ENCODE measurements around the gene SLC12A7.
A peak's percentile ranks its signal among the peaks of the same experiment; 100 is the strongest.

The SLC12A7 gene

DNA sequence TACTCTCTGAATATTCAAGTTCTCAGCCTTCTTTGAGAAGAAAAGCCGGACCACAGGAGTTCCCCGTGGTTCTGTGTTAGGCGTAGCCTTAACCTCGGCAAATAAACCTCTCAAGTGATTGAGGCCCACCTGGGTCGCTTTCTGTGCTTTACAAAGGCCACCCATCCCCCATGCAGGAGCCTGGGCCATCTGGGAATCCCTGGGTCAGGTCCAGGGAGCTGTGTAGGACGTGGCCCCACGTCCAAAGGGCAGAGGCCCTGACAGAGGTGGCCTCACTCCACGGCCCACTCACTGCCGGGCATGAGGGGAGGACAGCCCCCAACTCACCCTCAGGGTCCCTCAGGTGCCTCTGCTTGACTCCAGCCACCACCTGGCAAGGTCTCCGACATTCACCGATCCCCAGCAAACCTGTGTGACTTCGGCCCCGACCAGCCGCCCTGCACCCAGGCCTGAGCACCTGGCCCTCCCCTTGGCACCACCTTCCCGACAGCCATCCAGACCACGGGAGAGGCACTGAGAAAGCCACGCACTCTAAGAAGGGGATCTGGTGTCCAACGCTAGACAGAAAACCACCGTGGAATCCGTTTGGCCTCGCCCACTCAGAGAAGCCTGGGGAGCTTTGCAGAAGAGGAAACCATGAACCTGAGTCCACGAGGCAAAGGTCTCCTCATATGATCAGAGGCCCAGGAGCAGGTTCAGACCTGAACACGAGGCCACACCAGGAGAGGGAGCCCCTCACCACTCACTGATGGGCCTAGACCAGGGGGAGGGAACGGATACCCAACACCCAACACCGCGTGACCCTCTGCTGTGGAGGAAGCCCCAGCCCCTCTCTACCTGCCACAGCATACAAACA, 4.5 kb downstream of the SLC12A7 start:
- Mint-ChIP-seq H3K27ac (peak overlapping the region; percentile 68), H3K27me3 (ENCODE audit: low read depth, poor library complexity) (no peaks in the 10 kb centered on the region)

GRCh38 chr5:1106385-1107166, 5.3 kb downstream of the SLC12A7 start:
- no peak for TF ChIP-seq CTCF (IDR thresholded peaks at IDR 0.05)
- Mint-ChIP-seq H3K36me3 (ENCODE audit: low read depth) (no peaks in the 10 kb centered on the region), H3K27me3 (ENCODE audit: low read depth, poor library complexity) (no peaks in the 10 kb centered on the region), H3K27ac (peak overlapping the region; percentile 68), H3K4me3 (peak overlapping the region; percentile 41), H3K4me1 (peaks cover 69% of the 10 kb centered on the region), H3K9me3 (no peaks in the 10 kb centered on the region)
- no peak for DNase-seq

More for the DNA sequence above, 4.5 kb downstream of the SLC12A7 start:
- DNase-seq, result no peak
- no peaks in the 10 kb centered on the region for H3K9me3 Mint-ChIP-seq
- no peak for TF ChIP-seq CTCF (IDR thresholded peaks at IDR 0.05)
- H3K4me1 Mint-ChIP-seq, result peaks cover 61% of the 10 kb centered on the region
- peak overlapping the region; percentile 41 for H3K4me3 Mint-ChIP-seq
- H3K36me3 Mint-ChIP-seq (ENCODE audit: low read depth), result no peaks in the 10 kb centered on the region

- Mint-ChIP-seq H3K27ac (no peak overlapping the region), H3K9me3 (no peaks in the 10 kb centered on the region)
- no peak for DNase-seq
Observed at GRCh38 chr5:1105350-1106265, 6.3 kb downstream of the SLC12A7 start.

GRCh38 chr5:1104327-1105006, 7.4 kb downstream of the SLC12A7 start:
- DNase-seq, result no peak
- H3K27ac Mint-ChIP-seq, result no peak overlapping the region
- no peaks in the 10 kb centered on the region for H3K27me3 Mint-ChIP-seq (ENCODE audit: low read depth, poor library complexity)
- H3K4me3 Mint-ChIP-seq, result no peak overlapping the region
- no peaks in the 10 kb centered on the region for H3K9me3 Mint-ChIP-seq
- peaks cover 84% of the 10 kb centered on the region for H3K4me1 Mint-ChIP-seq
- H3K36me3 Mint-ChIP-seq (ENCODE audit: low read depth), result no peaks in the 10 kb centered on the region
- TF ChIP-seq CTCF (IDR thresholded peaks at IDR 0.05), result no peak

More at GRCh38 chr5:1105350-1106265, 6.3 kb downstream of the SLC12A7 start:
- no peaks in the 10 kb centered on the region for H3K27me3 Mint-ChIP-seq (ENCODE audit: low read depth, poor library complexity)
- H3K4me3 Mint-ChIP-seq, result no peak overlapping the region
- TF ChIP-seq CTCF (IDR thresholded peaks at IDR 0.05), result no peak
- no peaks in the 10 kb centered on the region for H3K36me3 Mint-ChIP-seq (ENCODE audit: low read depth)
- peaks cover 79% of the 10 kb centered on the region for H3K4me1 Mint-ChIP-seq
